ENCODE measurements around the gene ABI2.

The ABI2 gene

DNA sequence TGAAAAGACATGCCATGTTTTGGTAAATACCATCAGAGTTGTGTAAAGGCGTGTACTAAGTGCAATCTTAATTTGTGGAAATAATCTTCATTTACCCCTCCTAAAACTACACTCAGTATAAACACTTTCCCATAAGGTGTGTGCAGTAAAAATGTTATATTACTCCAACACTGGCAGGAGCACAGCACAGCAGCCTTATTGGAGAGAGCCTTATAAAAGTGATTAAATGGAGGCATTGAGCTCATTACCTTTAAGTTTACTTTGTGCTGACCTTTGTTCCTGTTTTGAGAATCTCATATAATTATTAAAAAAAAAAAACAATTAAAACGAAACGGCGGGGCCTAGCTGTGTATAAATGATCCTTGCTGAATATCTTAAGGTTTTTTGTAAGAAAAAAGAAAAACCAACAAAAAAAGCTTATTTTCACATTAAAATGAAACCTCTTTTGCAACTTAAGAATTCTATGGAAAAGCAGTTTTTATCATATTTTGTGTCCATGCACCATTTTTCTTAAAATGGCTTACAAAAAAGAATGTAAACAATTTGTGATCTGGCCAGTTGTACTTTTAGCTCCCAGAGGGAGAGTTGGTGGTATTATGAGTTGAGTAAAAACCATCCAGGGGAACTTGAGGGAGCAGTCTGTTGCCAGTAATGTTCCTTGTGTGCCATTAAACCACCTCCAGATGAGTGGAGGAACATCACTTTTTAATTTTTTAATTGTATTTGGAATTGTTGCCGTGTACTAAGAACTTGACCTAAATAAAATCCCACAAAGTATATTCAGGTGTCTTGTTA, 103.4 kb downstream of the ABI2 start:
- no peak for DNase-seq

DNA sequence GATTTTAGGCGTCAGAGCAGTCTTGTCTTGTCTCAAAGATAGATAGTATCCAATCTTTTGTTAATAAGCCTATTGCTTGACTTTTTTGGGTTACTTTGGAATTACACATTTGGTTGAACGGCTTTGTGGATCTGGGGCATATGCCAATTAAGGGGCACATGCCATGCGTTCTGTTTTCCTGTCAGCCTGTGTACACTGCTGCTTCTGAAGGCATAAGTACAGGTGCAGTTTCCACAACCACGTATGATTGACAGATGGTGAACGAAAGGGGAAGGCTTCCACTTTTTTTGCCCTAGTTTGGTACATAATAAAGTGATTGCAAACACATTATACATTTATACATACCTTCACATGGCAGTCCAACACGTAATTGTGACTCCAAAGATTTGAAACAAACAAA, 104.6 kb downstream of the ABI2 start:
- DNase-seq = no peak

DNA sequence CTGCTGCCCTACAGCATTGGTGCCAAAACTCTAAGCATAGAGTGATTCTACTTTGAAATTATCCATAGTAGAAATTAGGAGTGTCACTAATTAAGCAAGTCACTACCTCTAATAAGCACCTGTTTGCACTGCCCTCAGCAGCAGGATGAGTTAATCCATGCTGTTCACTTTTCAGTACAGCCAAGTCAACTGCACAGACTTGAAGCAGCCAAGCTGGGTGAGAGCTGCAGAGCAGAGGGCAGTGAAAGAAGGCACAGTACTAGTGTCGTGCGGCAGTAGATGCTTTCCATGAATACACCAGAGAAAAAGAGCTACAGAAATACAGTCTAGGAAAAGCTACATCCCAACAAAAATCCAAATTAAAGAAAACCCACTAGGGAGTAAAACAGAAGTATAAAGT, 108.3 kb downstream of the ABI2 start:
- no peak for DNase-seq

DNA sequence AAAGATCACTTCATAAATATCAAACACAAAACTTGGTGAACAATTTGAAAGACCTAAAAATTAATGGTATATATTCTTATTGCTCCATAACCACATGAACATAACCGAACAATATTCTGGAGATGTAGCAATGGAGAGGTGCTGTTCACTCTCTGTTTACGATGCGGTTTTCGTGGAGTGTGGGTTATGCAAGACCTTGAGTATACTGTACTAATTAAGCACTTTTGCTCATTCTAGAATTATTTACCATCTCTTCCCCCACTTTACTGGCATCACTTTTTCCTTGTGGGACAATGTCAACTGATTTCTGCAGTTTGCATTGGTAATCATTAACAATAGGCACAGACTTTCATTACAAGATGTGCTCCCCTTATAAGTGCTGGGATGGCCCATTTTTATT, 109.3 kb downstream of the ABI2 start:
- DNase-seq = no peak

DNA sequence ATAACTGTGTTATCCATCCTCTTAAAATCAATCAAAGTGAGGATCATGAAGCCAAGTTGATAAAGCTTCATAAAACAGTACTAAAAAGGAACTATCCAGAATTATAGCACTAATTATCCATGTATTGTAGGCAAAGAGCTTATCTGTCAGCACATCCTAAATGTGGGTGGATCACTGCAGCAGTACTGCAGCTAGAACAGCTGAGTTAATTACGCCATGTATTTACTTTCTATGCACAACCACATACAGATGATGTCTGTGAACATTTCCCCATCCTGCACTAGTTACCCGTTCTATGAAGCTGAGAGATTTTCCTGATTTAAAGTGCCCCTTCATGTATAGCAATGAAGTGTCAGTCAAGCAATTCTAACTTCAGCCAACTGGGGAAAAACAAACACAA, 110.3 kb downstream of the ABI2 start:
- DNase-seq = no peak

DNA sequence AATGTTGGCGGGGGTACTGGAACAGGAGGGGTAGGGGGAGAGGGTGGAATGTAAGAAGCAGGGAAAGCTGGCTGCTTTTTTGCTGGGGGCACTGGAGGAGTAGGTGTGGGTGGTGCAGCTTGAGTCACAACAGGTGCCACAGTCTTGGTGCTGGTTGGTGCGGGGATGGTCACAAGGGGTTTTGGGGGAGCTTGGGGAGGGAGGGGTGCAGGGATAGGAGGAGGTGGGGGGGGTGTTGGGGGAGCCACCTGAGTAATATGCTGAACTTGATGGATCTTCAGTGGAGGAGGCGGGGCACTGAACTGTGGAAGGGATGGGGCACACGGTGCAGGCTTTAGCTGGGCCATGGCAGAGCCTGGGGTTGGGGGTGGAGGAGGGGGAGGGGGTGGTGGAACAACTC, 112.5 kb downstream of the ABI2 start:
- no peak for DNase-seq

DNA sequence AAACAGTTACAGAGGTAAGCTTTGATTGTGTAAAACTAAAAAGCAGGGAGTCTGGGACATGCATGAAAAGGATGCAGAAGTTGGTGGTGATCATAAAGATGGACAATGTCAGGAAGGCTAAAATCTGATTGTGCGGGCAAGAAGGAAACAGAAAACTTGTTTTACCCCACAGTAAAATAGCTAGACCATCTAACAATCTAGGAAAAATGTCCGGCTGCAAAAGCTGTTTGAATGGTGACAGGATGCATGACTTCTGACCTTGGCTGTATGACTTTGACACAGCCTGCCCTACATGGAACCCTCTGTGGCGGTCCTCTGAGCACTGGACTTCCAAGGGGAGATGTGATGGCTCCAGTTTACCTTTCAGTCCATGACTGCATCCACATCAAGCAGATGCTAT, 113.3 kb downstream of the ABI2 start:
- DNase-seq = no peak

DNA sequence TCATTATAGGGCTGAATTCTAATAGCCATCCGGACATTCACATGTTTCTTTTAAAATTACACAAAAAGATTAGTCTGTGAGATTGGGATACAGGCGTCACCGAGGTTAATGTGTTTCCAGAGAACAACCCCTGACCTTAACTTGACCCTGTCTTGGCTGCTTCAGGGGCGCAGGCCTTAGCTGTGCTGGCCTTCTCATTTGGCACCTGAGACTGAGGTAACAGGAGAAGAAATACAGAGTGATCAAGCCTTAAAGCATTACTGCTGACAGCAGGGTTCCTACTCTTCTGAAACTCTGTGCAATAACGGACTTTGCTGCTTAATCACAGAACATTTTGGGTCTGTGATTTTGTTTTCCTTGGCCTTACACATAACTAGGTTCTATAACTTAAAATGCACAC, 114.3 kb downstream of the ABI2 start:
- no peak for DNase-seq

DNA sequence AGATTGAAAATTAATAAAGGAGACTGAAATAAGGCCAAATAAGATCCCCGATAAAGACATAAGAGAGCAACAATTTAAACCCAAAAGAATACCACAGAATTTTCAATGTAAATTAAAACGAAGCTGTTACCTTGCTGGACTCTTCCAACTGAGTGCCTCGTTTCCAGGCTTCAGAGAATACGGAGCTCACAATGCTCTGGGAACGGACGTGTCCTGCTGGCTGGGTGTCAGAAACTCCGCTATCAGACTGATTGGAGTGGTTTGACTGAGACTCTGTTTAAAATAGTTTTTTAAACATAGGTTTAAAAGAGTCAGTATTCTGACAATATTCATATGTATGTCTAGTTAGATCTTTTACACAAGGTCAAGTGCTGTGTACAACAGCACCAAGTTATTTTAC, 116.5 kb downstream of the ABI2 start:
- DNase-seq = no peak

DNA sequence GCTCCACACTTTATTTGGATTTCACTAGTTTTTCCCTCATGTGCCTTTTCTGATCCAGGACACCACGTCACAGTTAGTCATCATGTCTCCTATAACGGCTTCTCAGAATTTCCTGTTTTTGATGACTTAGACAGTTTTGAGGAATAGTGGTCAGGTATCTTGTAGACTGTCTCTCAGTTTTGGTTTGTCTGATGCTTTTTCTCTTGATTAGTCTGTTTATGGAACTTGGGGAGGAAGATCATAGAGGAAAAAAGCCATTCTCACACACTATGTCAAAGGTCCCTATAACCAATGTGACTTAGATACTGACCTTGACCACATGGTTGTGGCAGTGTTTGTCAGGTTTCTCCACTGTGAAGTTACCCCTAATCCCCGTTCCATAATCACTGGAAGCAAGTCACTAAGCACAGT, 117.9 kb downstream of the ABI2 start:
- no peak for DNase-seq

DNA sequence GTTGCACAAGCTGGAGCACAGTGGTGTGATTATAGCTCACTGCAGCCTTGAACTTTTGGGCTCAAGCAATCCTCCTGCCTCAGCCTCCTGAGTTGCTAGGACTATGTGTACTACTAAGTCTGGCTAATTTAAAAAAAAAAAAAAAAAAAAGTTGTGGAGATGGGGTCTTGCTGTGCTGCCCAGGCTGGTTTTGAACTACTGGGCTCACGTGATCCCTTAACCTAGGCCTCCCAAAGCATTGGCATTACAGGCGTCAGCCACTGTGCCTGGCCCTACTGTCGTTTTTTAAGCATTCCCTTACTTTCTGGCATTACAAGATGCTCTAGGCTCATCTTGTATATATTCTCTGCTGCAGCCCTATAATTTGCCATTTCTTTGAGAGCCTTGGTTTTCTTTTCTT, 118.6 kb downstream of the ABI2 start:
- DNase-seq = no peak

DNA sequence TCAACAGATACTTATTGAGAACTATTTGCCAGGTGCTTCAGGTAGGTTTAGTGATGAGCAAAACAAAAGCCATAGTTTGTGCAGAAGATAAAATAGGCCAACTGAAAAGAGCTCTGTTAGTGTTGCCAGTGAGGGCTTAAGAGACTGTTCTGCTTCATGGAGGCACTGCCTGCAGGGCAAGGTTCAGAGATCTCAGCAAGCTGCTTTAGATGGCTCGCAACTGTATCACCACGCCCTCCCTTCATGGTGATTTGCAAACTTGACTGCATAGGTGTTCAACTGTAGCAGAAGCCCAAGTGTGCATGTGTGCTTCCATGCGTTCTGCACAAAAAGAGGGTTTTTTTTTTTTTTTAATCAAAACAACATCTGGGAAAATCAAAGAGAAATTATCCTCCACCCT, 122.4 kb downstream of the ABI2 start:
- DNase-seq = no peak

DNA sequence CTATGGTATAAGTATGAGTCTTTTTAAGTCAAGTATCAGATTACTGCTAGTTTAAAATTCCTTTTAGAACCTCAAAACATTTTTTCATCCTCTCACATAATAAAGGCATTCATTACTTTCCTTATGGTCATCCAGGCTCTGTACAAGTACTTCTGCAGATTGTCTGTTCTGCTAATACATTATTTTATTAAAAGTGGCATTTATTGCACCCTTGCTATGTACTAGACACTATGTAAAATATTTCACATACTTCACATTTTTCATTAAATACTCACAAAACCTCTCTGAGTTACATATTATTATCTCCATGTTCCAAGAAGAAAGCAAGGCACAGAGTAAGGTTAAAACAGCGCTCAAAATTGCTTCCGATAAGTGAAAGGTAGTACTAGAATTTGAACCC, 122.8 kb downstream of the ABI2 start:
- no peak for DNase-seq

DNA sequence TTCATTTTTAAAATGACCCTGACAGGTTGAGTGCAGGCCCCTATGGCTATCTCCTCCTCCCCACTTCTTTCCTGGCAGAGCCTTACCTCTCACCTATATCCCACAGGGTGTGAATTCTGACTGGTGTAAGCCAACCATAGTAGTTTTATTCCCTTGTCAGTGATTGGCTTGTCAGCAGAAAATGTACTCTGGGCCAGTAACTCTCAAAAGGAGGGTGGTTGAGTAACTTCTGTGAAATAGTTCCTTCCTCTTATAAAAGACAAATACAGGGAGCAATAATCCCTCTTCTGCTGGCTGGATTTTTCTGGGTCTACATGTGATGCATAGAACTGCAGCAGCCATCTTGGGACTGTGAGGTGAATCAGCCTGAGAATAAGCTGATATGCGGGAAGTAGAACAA, 123.5 kb downstream of the ABI2 start:
- DNase-seq = no peak

DNA sequence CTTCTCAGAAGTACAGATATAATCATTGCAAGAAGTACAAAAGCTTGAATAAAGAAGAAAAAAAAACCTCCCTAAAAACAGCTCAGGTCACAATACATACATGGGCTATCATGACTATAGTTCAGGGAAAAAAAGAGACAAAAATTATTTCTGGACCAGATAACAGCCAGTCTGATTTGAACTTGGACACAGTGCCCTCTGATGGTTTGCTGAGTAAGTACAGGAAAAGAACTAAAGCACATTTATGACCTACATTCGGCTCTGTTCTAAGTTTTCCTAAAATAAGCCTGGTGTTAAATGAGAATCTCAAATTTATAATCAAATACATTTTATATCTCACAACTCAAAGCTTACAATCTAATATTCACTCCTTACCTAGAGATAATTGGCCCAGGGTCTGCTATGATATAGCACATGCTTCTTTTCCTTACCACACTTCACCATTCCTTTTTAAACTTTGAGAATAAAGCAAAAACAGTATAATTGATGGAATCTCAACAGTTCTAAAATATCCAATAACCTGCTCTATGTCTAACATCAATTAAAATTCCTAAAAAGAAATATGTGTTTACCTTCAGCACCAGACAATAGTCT, 125.8 kb downstream of the ABI2 start:
- DNase-seq = no peak

DNA sequence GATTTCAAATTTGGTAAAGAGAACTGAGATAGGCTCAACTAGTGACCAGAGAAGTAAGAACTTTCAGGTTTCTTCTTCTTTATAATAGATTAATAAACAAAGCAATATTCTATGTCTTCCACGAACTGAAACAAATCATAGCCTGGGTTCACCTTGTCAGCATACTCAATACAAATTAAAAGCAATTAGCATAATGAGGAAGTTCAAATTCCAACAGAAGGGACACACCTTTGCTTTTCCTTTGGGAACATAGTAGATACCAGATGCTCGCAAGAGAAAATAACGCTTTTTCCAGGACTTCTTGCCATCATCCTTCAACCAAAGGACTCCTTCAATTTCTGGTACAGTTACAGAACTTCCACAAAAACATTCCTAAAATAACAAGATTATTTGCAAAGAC, 127.0 kb downstream of the ABI2 start:
- DNase-seq = no peak

DNA sequence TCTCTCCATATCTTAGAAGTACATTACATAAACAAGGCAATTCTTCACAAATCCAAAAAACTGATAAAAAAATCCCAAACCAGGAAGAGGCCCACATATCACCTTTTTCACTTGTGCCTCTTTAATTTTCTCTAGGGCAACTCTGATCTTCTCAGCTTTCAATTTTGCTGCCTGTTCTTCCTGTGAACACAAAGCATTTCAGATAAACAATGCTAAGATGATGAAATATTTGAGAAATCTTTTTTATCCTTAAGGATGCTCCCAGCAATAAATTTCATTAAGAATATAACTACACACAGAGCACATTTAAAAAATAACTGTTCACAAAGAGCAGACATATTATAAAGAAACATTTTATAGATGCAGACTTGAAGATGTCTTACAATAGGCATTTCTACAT, 133.6 kb downstream of the ABI2 start:
- no peak for DNase-seq

DNA sequence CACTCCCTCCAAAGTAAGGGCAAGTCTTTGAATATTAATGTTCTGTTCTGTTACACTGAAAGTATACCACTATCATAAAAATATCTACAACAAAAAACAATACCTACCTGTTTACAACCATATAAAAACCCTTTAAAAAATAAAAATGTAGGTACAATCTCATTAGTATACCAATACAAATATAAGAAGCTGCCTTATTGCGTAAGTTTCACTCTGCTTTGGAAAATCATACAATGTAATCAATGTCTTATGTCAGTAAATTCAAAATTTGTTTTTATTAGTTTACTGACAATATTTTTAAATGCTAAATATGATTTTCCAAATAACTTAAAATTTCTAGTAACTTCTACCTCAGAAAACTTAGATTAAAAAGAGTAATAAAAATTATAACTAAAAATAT, 134.1 kb downstream of the ABI2 start:
- DNase-seq = no peak

DNA sequence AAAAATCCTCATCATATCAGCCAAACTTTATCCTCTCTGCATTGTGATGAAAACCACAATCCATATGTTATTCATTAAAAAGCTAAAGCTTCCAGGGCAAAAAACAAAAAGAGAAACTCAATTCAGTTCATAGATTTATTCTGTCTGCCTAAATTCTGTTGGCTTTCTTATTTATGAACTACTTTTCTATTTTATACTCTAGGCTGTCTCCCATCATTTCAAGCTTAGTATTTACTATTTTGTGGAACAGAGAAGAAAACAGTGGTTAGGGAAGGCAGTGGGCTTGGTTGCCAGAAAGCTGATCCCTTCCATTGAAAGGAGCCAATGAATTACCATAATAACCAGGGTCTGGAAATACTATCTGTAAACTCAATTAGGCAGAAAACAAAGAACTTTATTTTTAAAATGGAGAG, 135.1 kb downstream of the ABI2 start:
- DNase-seq = no peak

DNA sequence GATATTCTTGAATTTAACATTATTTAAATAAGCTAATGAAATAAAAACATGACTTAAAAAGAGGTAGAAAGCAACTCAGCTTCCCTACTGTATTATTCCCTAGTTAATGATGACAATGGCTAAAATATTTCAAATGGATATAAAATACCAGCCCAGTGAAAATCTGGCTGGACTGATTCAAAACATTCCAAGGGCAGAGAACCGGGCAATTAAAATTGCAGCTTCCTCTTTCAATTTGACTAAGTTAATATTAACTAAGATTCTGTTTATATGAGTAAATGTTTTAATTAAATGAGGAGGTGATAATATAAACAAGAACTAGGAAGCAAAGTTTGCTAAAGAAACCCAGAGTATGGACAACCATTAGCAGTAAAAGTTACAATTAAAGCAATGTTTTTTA, 141.4 kb downstream of the ABI2 start:
- DNase-seq = no peak

DNA sequence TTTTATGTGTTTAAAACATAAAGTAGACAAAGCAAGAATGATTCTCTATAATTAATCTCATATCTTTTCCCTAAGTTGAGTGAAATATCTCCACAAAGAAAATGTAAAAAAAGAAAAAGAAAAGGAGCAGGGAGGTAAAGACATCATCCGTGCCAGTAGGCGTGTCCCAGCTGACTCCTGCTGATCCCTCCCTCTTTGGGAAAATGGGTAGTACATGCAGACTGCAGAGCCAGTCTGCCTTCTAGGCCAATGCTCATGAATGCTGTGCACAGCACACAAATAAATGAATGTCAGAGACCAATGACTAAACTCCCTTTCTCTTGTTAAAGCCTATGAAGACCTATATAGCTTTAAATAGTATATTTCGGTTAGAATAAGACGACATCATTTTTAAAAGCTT, 142.2 kb downstream of the ABI2 start:
- no peak for DNase-seq

DNA sequence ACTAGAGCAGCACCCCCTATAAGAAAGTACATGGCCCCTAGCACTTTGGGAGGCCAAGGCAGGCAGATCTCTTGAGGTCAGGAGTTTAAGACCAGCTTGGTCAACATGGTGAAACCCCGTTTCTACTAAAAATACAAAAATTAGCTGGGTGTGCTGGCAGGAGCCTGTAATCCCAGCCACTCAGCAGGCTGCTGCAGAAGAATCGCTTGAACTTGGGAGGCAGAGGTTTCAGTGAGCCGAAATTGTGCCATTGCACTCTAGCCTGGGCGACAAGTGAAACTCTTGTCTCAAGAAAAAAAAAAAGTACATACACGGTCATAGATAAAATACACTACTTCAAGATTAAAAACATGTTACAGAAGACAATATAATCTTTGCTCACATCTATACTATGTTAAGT, 143.1 kb downstream of the ABI2 start:
- no peak for DNase-seq

DNA sequence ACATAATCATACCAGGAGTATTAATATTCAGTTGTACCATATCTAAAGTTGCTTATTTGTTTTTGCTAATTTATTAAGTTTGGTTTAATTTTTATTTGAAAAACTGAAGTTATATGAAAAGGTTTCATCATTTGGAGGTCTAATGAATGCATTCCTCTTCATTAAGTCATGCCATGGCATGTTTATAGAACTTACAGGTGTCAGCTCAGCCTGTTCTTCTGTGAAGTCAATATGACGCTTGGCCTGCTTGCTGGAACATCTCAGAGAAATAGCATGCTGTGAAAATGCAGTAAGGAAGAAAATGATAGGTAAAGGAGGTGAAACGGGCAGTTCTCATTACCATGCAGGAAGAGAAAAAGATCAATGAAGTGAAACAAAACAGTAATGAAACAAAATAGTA, 148.7 kb downstream of the ABI2 start:
- no peak for DNase-seq

DNA sequence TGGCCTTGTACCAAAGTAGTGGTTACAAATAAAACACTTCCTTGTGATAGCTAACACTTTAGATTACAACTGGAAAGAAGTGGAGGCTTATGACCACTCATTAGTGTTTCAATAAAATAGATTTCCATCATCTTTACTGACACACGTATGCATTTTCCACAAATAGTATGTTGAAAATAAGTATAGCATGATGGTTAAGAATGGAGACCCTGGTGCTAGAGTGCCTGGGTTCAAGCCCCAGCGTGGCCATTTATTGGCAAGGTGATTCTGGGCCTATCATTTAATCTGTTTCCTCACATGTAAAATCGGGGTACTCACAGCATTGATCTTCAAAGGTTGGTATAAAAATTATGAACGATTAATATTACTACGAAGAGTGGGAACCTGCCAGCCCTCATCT, 152.4 kb downstream of the ABI2 start:
- no peak for DNase-seq
